Measurements from ENCODE around the gene ATP6AP2. TPM values are rescaled to one million over a fixed set of nuclear protein-coding genes. Genes with fewer than 3 reads are reported as not detected.

ATP6AP2 gene
- total RNA-seq, 1 experiment from 2014 or later: 73.8 TPM

DNA sequence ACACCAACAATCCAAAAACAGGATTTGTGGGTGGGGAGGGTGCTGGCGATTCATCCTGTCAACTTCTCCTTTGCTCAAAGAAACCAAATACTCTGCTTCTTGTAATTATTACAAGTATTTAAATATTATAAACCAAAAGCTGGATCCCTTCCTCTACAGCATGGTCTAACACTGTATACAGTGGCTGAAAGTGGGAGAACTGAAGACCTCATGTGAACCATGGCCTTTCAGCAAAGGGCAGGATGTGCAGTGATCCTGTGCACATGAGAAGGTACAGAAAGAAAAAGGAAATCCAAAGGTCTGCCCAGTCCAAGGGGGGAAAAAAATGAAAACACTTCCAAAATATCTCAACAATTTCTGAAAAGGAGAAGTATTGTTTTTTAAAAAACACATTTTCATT, 71.9 kb downstream of the ATP6AP2 start:
- Histone ChIP-seq H3K9me3 (ENCODE audit: low read depth, low read length, poor library complexity, severe bottlenecking) (no peaks in the 10 kb centered on the region), H3K27ac (ENCODE audit: low read depth, low read length, poor library complexity, severe bottlenecking) (no peak overlapping the region), H3K27me3 (replicated peaks; ENCODE audit: insufficient read depth, low read depth, low read length, poor library complexity) (no peaks in the 10 kb centered on the region), H3K36me3 (ENCODE audit: insufficient read depth, low read length, poor library complexity, severe bottlenecking) (peaks cover 6% of the 10 kb centered on the region), H3K4me3 (ENCODE audit: low read depth, low read length, poor library complexity, severe bottlenecking) (no peak overlapping the region), H3K4me1 (ENCODE audit: insufficient read depth, low read length, poor library complexity, severe bottlenecking) (no peaks in the 10 kb centered on the region)
- no TSS peak for BruUV-seq (replicated peaks)
- ChIA-PET POLR2A (ENCODE audit: low non-redundant PET) (no interaction called here), CTCF (interaction anchor here (1.3 to 1.5 kb wide), 2 partner anchors 108 to 462 kb away, joined by 9 to 11 read pairs; no protein-coding TSS in a partner anchor)
- TF ChIP-seq, protein P1, sequence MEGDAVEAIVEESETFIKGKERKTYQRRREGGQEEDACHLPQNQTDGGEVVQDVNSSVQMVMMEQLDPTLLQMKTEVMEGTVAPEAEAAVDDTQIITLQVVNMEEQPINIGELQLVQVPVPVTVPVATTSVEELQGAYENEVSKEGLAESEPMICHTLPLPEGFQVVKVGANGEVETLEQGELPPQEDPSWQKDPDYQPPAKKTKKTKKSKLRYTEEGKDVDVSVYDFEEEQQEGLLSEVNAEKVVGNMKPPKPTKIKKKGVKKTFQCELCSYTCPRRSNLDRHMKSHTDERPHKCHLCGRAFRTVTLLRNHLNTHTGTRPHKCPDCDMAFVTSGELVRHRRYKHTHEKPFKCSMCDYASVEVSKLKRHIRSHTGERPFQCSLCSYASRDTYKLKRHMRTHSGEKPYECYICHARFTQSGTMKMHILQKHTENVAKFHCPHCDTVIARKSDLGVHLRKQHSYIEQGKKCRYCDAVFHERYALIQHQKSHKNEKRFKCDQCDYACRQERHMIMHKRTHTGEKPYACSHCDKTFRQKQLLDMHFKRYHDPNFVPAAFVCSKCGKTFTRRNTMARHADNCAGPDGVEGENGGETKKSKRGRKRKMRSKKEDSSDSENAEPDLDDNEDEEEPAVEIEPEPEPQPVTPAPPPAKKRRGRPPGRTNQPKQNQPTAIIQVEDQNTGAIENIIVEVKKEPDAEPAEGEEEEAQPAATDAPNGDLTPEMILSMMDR (conservative IDR thresholded peaks at IDR 0.05; ENCODE audit: low read depth, low read length): no peak
- no peak for TF ChIP-seq EZH2 (IDR thresholded peaks at IDR 0.05; ENCODE audit: borderline replicate concordance, low read depth, low read length, poor library complexity, severe bottlenecking)
- DNase-seq (ENCODE audit: low spot score): no peak
- intact Hi-C loops (cut with micrococcal nuclease; ENCODE audit: unreplicated experiment): no loop called here

DNA sequence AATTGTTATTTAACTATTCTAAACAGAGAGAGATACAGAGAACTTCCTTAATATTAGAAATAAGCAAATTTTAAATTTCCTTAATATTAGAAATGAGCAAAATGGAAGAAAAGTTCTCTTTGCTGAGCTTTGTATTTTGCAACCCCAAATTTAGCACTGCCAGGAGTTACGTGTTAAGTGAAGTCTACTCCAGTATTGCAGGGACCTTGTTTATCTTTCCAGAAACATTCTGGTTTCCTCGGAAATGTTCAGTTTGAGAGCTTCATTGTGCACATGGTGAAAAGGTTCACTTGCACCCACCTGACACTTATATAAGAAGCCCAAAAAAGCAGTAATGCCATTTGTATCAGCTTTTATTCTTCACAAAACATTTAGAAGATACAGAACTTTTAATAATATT, 72.8 kb downstream of the ATP6AP2 start:
- H3K27ac ChIP-seq (ENCODE audit: low read depth, low read length, poor library complexity, severe bottlenecking): no peak overlapping the region
- ChIA-PET POLR2A (ENCODE audit: low non-redundant PET) (no interaction called here), CTCF (no interaction called here)
- peaks cover 6% of the 10 kb centered on the region for H3K36me3 ChIP-seq (ENCODE audit: insufficient read depth, low read length, poor library complexity, severe bottlenecking)
- no peaks in the 10 kb centered on the region for H3K4me1 ChIP-seq (ENCODE audit: insufficient read depth, low read length, poor library complexity, severe bottlenecking)
- no peak for DNase-seq (ENCODE audit: low spot score)
- no peak for TF ChIP-seq EZH2 (IDR thresholded peaks at IDR 0.05; ENCODE audit: borderline replicate concordance, low read depth, low read length, poor library complexity, severe bottlenecking)
- TF ChIP-seq, protein P1 (conservative IDR thresholded peaks at IDR 0.05; ENCODE audit: low read depth, low read length): no peak
- H3K27me3 ChIP-seq (replicated peaks; ENCODE audit: insufficient read depth, low read depth, low read length, poor library complexity): no peaks in the 10 kb centered on the region
- no peak overlapping the region for H3K4me3 ChIP-seq (ENCODE audit: low read depth, low read length, poor library complexity, severe bottlenecking)
- BruUV-seq (replicated peaks): no TSS peak
- intact Hi-C loops (cut with micrococcal nuclease; ENCODE audit: unreplicated experiment): no loop called here
- no peaks in the 10 kb centered on the region for H3K9me3 ChIP-seq (ENCODE audit: low read depth, low read length, poor library complexity, severe bottlenecking)

Other genes starting within 250 kb of the ATP6AP2 start
- gene MPC1L, start 42.5 kb downstream of the ATP6AP2 start, total RNA-seq (2021): not detected in 2 replicates
- gene CXorf38, start 66.6 kb downstream of the ATP6AP2 start, total RNA-seq (2021): 8.1 and 10.1 TPM in 2 replicates
- gene MED14, start 154.6 kb downstream of the ATP6AP2 start, total RNA-seq (2021): 59.1 and 63.2 TPM in 2 replicates

Data from A673 (cell line).